GM18498 (cell line): ENCODE measurements around the gene SCNM1.
"Not testable (repeated sequence)": the region's sequence is repeated elsewhere in the genome, so short reads cannot be mapped to it uniquely, and the experiment has no call there.

Experiments used
- ATAC-seq: cut with Tn5 transposase; IDR thresholded peaks from one replicate; pipeline ENCODE4 v1.9.1; 2021; ENCODE audit warnings: mild to moderate bottlenecking, moderate library complexity; ENCODE audit not compliant: unreplicated experiment

The SCNM1 gene

GRCh38 chr1:151192047-151192446 lies 26.1 kb downstream of the SCNM1 start:
- ATAC-seq: no peak

DNA sequence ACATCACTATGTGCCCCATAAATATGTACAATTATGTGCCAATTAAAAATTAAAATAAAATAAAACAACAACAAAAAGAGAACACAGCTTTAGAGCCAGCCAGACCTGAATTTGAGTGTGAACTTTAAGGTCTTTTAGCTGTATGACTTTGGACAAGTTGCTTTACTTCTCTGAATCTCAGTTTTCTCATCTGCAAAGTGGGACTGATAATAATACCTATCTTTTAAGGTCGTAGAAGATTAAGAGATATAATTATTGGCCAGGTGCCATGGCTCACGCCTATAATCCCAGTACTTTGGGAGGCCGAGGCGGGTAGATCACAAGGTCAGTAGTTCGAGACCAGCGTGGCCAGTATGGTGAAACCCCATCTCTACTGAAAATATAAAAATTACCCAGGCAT lies 27.4 kb downstream of the SCNM1 start:
- ATAC-seq: no peak

GRCh38 chr1:151193856-151194255 lies 27.9 kb downstream of the SCNM1 start:
- ATAC-seq: no peak

DNA sequence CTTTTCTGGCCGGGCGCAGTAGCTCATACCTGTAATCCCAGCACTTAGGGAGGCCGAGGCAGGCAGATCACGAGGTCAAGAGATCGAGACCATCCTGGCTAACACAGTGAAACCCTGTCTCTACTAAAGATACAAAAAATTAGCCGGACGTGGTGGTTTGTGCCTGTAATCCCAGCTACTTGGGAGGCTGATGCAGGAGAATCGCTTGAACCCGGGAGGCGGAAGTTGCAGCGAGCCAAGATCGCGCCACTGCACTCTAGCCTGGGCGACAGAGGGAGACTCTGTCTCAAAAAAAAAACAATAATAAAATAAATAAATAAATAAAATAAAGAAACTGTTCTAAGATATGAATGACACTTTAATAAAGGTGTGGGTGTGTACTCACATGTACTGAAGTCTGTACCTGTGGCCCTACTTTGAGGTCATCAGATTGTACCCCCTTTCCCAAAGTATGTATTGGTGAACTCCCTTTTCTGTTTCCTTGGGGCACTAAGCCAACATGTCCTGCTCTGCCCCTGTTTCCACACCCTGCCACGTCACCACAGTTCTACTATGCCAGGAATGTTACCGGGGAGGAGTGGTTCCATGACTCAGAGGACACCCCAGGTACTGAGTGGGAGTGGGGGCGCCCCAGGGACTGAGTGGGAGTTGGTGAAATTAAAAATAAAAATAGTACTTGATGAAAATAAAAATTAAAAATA lies 29.1 kb downstream of the SCNM1 start:
- ATAC-seq: not testable (repeated sequence)

GRCh38 chr1:151196292-151196800 lies 30.4 kb downstream of the SCNM1 start:
- ATAC-seq: no peak

- ATAC-seq: no peak
These were observed 31.9 kb downstream of the SCNM1 start for GRCh38 chr1:151197863-151198253.

DNA sequence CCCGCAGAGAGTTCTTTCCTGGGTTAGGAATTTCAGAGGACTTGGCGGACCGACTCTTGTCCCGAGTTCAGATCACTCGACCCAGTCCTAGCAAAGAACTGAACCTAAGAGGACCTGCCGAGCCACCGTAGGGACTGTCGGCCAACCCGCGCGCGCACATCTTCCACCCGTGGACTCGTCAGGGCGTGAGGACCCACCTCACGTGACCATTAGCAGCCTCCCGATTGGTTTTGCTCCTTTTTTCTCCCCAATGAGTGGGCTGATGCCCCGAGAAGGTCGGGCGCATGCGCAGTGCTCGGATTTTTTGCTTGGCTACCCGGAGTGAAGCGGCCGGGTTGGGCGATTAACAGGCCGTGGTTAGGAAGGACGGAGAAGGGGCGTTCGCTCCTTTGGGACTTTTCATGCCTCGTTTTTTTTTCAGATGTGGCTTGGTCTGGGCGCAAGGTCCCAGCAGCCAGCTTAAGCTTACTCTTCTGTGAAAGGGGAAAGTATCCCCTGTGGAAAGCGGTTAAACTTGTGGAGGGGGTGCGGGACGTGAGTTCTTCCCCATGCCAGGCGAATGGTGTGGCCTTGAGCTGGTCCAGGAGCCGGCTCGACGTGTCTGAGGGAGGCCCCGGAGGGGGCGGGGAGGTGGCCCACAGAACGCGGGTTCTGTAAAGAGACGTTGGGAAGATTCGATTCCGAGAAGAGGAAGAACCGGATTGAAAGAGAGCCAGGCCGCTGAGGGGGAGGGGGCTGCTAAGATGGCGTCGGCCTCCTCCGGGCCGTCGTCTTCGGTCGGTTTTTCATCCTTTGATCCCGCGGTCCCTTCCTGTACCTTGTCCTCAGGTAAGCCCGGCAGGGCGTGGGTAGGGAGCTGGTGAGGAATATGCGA lies 32.5 kb downstream of the SCNM1 start, which contains the start of gene PIP5K1A:
TSS of gene PIP5K1A (plus strand) at position 299 of the 874 bp plus-strand sequence. CDS start at position 744, 445 bp downstream.
- ATAC-seq: peak; percentile 94

- no peak for ATAC-seq
These were observed 34.1 kb downstream of the SCNM1 start for GRCh38 chr1:151199873-151200581.

DNA sequence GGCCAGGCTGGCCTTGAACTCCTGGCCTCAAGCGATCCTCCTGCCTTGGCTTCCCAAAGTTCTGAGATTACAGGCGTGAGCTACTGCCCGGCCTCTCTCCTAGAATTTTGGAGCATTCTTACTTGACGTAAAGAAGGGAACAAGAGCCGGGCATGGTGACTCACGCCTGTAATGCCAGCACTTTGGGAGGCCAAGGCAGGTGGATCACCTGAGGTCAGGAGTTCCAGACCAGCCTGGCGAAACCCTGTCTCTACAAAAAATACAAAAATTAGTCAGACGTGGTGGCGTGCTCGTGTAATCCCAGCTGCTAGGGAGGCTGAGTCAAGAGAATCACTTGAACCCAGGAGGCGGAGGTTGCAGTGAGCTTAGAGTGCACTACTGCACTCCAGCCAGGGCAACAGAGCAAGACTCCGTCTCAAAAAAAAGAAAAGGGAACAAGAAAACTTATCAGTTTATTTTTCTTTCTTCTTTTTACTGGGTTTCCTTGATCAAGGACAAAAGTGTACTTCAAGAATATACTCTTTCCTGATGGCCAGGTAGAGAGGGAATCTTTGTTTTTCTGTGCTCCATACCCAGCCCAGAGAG lies 39.5 kb downstream of the SCNM1 start:
- not testable (repeated sequence) for ATAC-seq

- ATAC-seq: no peak
These were observed 44.9 kb downstream of the SCNM1 start for GRCh38 chr1:151210830-151211229.

DNA sequence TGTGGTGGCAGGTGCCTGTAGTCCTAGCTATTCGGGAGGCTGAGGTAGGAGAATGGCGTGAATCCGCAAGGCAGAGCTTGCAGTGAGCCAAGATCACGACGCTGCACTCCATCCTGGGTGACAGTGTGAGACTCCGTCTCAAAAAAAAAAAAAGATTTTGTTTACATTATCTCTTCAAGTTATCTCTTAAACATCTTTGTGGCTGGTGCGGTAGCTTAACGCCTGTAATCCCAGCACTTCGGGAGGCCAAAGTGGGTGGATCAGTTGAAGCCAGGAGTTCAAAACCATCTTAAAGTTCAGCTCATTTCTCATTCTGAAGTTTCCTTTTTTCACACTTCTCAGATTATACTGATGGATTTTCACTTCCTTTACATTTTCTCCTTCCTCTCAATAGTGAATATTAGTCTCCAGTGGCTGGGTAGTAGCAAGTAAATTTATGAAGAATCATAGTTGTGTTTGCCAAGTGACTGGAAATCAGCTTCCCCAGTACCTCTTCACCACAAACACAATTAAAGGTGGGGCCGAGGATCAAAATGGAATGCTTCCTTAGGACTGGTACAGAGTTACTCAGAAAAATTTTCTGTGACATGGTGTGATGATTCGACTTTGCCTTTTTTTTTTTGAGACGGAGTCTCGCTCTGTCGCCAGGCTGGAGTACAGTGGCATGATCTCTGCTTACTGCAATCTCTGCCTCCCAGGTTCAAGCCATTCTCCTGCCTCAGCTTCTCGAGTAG lies 46.2 kb downstream of the SCNM1 start:
- no peak for ATAC-seq

- ATAC-seq: no peak
These were observed 47.6 kb downstream of the SCNM1 start for GRCh38 chr1:151213560-151213959.
